Stimulated activated CD8-positive, alpha-beta memory T cell treated with anti-CD3 and anti-CD28 coated beads, Interleukin-4, amount 100 ng/mL, for 1 hour (primary cell): Measurements from ENCODE around the gene MYH3.
A peak's percentile ranks its signal among the peaks of the same experiment; 100 is the strongest.

ENCODE experiments used
- DNase-seq, 2 donors: peaks; one replicate each; pipeline ENCODE4 v3.0.0-alpha.2; 2020; ENCODE audit warnings: low read depth in 2 of 2, low spot score in 1 of 2

MYH3 gene

GRCh38 chr17:10614536-10615155 is 42.5 kb downstream of the MYH3 start:
- peak in 1 of 2 donors; percentile 2 for DNase-seq

- no peak for DNase-seq
These were observed 43.2 kb downstream of the MYH3 start for GRCh38 chr17:10613775-10614513.

GRCh38 chr17:10612957-10613744 is 44.0 kb downstream of the MYH3 start:
- no peak for DNase-seq

- DNase-seq = no peak
These were observed 46.2 kb downstream of the MYH3 start for GRCh38 chr17:10610884-10611283.

GRCh38 chr17:10608244-10608643 is 48.9 kb downstream of the MYH3 start:
- no peak for DNase-seq

- no peak for DNase-seq
These were observed 51.0 kb downstream of the MYH3 start for GRCh38 chr17:10606110-10606509.

GRCh38 chr17:10605221-10605783 is 51.8 kb downstream of the MYH3 start:
- no peak for DNase-seq

GRCh38 chr17:10604521-10604920 is 52.6 kb downstream of the MYH3 start:
- no peak for DNase-seq

GRCh38 chr17:10603931-10604330 is 53.2 kb downstream of the MYH3 start:
- no peak for DNase-seq

GRCh38 chr17:10600571-10600970 is 56.5 kb downstream of the MYH3 start:
- no peak for DNase-seq

GRCh38 chr17:10598621-10599020 is 58.5 kb downstream of the MYH3 start:
- no peak for DNase-seq

GRCh38 chr17:10589553-10590145 is 67.5 kb downstream of the MYH3 start:
- no peak for DNase-seq

GRCh38 chr17:10585529-10585928 is 71.6 kb downstream of the MYH3 start:
- DNase-seq = no peak

- DNase-seq = no peak
These were observed 73.3 kb downstream of the MYH3 start for GRCh38 chr17:10583834-10584233.

- DNase-seq = no peak
These were observed 77.8 kb downstream of the MYH3 start for GRCh38 chr17:10579270-10579669.
